GM21447 (cell line): ENCODE results near the gene RPL32.
"Not testable (repeated sequence)": the region's sequence is repeated elsewhere in the genome, so short reads cannot be mapped to it uniquely, and the experiment has no call there.

ENCODE experiments used
- ATAC-seq: cut with Tn5 transposase; IDR thresholded peaks from one replicate; pipeline ENCODE4 v1.9.1; 2021; ENCODE audit not compliant: unreplicated experiment

RPL32 gene

GRCh38 chr3:12868039-12869034, 27.0 kb upstream of the RPL32 start:
- ATAC-seq = peak; percentile 69

GRCh38 chr3:12866836-12867235, 25.5 kb upstream of the RPL32 start:
- no peak for ATAC-seq

- no peak for ATAC-seq
Measured at GRCh38 chr3:12865271-12865670, 23.9 kb upstream of the RPL32 start.

GRCh38 chr3:12862387-12862786, 21.0 kb upstream of the RPL32 start:
- ATAC-seq = no peak

- ATAC-seq = no peak
Measured at GRCh38 chr3:12861611-12862010, 20.2 kb upstream of the RPL32 start.

- no peak for ATAC-seq
Measured at GRCh38 chr3:12859840-12860239, 18.5 kb upstream of the RPL32 start.

GRCh38 chr3:12856626-12857025, 15.3 kb upstream of the RPL32 start:
- ATAC-seq = no peak

- no peak for ATAC-seq
Measured at GRCh38 chr3:12854565-12854964, 13.2 kb upstream of the RPL32 start.

- not testable (repeated sequence) for ATAC-seq
Measured at GRCh38 chr3:12853847-12854246, 12.5 kb upstream of the RPL32 start.

- ATAC-seq = no peak
Measured at GRCh38 chr3:12852201-12852600, 10.8 kb upstream of the RPL32 start.

GRCh38 chr3:12845811-12846210, 4.4 kb upstream of the RPL32 start:
- no peak for ATAC-seq

GRCh38 chr3:12842469-12842868, 1.1 kb upstream of the RPL32 start:
- ATAC-seq = no peak

- no peak for ATAC-seq
Measured at GRCh38 chr3:12841970-12842328, 584 bp upstream of the RPL32 start.

- peak; percentile 33 for ATAC-seq
Measured at GRCh38 chr3:12840591-12841148, 695 bp downstream of the RPL32 start.

GRCh38 chr3:12840148-12840547, 1.2 kb downstream of the RPL32 start:
- not testable (repeated sequence) for ATAC-seq

GRCh38 chr3:12839156-12839946, 2.0 kb downstream of the RPL32 start:
- no peak for ATAC-seq

- no peak for ATAC-seq
Measured at GRCh38 chr3:12838179-12838965, 3.0 kb downstream of the RPL32 start.

GRCh38 chr3:12837295-12837986, 3.9 kb downstream of the RPL32 start:
- no peak for ATAC-seq

- ATAC-seq = no peak
Measured at GRCh38 chr3:12835052-12835665, 6.2 kb downstream of the RPL32 start.
